ENCODE results near the gene ATRAID.
A peak's percentile ranks its signal among the peaks of the same experiment; 100 is the strongest.

ATRAID gene

DNA sequence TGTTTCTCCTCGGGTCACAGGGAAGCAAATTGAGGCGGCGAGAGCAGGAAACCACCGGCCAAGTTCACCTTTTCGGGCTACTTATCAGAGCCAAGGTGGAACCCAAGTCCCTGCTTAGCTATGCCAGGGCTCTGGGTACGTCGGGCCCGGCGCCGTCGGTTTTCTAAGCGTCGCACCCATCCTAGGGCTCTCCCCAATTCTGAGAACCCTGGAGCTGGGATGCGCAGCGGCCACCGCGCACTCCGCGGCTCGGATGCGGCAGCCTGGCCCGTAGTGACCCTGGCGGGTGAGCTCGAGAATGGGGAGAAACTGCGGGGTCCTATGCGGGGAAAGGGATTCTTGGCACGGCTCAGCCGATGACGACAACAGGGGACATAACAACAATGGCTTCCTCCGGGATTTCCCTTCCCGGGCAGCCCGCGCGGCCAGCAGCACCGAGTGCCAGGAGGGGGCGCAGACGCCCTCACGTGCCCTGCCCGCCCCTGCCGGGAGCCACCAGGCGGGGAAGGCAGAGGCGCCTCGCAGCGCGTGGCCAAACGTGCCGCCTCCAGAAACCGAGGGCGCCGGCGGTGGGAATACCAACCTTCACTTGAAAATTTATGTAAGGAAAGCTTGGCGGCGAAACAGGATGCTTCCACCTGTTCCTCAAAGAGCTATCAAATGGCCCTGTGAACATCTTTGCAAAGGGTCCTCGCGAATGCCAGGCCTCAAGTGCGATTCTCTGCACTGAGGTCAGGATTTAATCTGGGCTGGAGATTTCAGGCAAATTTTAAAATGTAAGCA is 53.1 kb downstream of the ATRAID start:
- ATAC-seq = peak; percentile 69
- peak overlapping the region; percentile 66 for H3K4me3 Mint-ChIP-seq
- H3K4me1 Mint-ChIP-seq = peaks cover 31% of the 10 kb centered on the region
- H3K27ac Mint-ChIP-seq = no peak overlapping the region
- no peaks in the 10 kb centered on the region for H3K9me3 Mint-ChIP-seq
- peaks cover 43% of the 10 kb centered on the region for H3K27me3 Mint-ChIP-seq
- H3K36me3 Mint-ChIP-seq = no peaks in the 10 kb centered on the region

GRCh38 chr2:27265536-27265870 is 53.7 kb downstream of the ATRAID start:
- Mint-ChIP-seq H3K4me1 (peaks cover 31% of the 10 kb centered on the region), H3K4me3 (no peak overlapping the region), H3K9me3 (no peaks in the 10 kb centered on the region), H3K36me3 (no peaks in the 10 kb centered on the region), H3K27ac (no peak overlapping the region), H3K27me3 (peaks cover 38% of the 10 kb centered on the region)
- no peak for ATAC-seq
